Fibroblast of gingiva (primary cell): Measurements from ENCODE around the gene HACE1.

Experiments
- DNase-seq: peaks from one replicate; pipeline ENCODE4 v3.0.0-alpha.2; 2011; ENCODE audit warnings: low read depth

Gene HACE1

DNA sequence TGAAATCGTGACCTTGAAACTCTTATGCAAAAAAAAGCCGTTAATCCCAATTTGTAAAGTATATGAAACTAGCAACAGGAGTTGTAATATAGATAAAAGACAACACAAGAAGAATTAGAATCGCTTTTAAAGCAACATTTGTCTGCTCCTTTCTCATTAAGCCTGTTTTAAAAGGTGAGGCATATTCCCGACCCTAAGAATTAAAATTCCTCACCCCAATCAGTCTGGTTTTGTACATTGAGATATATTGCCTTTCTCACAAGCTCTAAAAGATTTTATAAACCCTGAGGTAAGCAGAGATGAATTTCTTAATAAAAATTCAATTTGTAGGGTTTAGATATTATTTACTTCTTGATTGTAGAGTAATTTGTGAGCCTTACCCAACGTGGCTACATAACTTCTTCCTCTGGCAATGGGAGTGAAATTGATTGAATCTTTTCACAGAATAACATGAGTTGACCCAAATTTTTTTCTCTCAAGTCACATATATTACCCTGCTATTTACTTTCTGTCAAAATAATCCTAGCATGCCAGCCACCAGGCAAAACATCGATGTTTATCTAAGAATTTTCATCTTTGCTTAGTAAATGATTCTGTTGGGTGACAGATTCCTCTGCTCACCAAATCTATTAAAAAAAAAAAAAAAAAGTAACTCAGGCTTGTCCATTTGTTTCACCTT is 173.7 kb downstream of the HACE1 start:
- no peak for DNase-seq

DNA sequence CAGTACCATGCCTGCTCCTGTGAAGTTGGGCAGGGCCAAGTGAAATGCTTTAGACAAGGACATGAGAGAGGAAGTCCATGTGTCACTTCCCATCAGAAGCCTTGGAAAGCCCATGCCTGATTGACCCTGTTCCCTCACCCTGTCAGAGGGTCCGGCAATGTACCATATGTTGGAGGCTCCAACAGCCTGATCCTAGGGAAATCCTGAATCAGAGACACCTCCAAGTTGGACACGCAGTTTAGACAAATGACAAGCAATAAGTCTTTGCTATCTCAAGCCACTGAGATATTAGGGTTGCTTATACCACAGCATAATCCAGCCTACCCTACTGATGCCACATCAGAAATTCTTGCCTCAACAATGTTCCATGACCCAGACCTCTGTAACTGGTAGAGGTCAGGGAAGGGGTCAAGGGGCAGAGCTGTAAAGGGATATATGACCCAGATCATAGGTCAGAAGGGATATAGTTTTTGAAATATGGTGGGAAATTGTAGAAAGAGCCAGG is 174.8 kb downstream of the HACE1 start:
- no peak for DNase-seq

DNA sequence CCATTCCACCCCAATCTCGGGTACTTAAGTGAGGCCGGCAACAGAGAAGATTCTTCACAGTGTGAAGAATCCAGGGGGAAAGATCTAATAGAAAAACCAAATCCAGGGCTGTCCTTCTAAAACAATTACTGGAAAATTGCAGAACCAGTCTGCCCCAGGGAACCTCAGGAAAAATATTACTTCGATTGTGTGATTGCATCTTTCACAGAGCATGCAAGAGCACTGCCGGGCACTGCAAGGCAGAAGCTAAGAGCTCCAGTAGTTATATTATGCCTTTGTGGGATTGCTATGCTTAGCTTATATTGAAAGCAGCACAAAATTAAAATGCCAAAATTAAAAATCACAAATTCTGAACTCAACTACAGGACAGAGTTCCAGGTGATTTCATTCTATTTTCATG is 175.9 kb downstream of the HACE1 start:
- no peak for DNase-seq

DNA sequence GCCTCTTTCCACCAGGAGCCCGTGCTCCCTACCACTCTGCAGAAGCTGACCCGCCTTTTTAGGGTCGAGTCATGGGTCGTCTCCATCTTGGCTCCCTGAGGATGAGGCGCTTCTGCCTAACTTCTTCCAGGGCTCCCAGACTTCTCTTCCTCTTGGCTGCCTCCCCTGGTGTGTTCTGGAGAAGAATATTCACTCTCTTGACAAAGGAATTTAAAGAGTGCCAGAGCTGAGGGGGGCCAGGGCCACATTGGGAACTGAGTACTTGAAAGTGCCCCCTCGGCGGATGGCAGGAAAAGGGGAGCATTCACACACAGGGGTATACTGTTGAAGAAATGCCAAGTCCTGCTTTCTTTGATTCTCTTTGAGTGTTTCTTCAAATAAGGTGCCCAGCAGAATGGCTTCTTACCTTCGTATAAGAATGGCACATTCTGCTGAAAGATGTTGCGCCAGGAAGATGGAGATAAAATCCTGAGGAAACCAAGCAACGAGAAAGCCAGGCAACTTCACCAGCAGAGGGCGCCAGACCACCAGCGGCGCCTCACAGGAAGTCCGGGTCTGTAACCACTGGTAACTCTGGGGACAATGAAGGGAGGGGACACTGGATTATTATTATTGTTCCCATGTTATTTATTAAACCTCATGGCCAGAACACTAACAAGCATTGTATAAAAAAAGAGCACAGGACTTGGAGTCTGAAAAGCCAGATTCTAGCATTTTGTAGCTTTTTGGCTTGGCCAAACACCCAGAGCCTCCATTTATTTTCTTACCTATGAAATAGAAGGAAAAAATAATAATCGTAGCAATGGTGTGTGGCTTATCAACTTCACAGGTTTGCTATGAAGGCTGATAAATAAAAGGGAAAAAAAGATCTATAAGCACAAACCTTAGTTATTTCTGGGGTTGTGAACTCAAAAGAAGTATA is 176.7 kb downstream of the HACE1 start:
- peak; percentile 29 for DNase-seq

DNA sequence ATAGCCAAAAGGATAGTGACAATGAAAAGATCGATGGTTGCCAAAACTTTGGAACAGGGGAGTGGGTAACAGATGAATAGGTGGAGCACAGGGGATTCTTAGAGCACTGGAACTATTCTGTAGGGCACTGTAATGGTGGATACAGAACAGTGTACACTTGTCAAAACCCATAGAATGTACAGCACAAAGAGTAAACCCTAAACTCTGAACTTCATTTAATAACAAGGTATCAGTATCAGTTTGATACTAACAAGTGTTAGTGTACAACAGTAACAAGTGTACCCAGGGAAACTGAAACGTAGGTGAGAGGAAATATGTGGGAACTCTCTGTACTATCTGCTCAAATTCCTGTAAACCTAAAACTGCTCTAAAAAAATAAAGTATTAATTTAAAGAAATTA is 179.2 kb downstream of the HACE1 start:
- no peak for DNase-seq

DNA sequence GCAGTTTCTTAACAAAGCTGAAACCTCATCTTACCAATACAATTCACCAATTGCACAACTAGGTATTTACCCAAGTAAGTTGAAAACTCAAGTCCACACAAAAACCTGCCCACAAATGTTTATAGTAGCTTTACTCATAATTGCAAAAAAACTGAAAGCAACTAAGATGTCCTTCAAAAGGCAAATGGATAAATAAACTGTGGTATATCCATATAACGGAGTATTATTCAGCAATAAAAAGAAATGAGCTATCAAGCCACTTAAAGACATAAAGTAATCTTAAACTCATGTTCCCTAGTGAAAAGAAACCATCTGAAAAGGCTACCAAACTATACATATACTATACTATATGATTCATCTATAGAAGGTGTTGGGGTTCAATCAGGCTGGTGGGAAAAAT is 179.7 kb downstream of the HACE1 start:
- DNase-seq = no peak
